Lung (tissue), 12 donors: ENCODE results near the gene LYSMD2. TPM values are rescaled to one million over a fixed set of nuclear protein-coding genes. Genes with fewer than 3 reads are reported as not detected.
A peak's percentile ranks its signal among the peaks of the same experiment; 100 is the strongest.

ENCODE experiments used
- ATAC-seq: fragments of 200-7000 bp; cut with Tn5 transposase; one replicate; pipeline ENCODE4 v1.9.1; 2020; ENCODE audit warnings: moderate number of reproducible peaks; ENCODE audit not compliant: insufficient read depth, low FRiP score
- DNase-seq, 3 donors: peaks; one replicate each; pipeline ENCODE4 v3.0.0-alpha.2; 2013 to 2017
- H3K27ac ChIP-seq, 2 donors: one replicate each; pipeline ENCODE4 v1.5.1; 2013; ENCODE audit warnings: mild to moderate bottlenecking in 2 of 2, moderate library complexity in 2 of 2, control low read depth in 1 of 2, inconsistent platforms in 1 of 2, low read depth in 1 of 2, low read length in 1 of 2
- H3K27me3 ChIP-seq, 3 donors: one replicate each; pipeline ENCODE4 v1.5.1; 2013; ENCODE audit warnings: low read length in 2 of 3; ENCODE audit not compliant: control insufficient read depth in 3 of 3, insufficient read depth in 3 of 3
- H3K36me3 ChIP-seq, 4 donors: one replicate each; pipeline ENCODE4 v1.5.1; 2013; ENCODE audit warnings: low read length in 4 of 4, mild to moderate bottlenecking in 1 of 4, moderate library complexity in 1 of 4; ENCODE audit not compliant: control insufficient read depth in 4 of 4, insufficient read depth in 4 of 4
- H3K4me1 ChIP-seq, 5 donors: one replicate each; pipeline ENCODE4 v1.5.1; 2013; ENCODE audit warnings: low read length in 5 of 5, mild to moderate bottlenecking in 2 of 5, moderate library complexity in 1 of 5; ENCODE audit not compliant: control insufficient read depth in 5 of 5, insufficient read depth in 5 of 5
- H3K4me3 ChIP-seq: one replicate; pipeline ENCODE4 v1.5.1; 2013; ENCODE audit warnings: mild to moderate bottlenecking, control low read depth, moderate library complexity
- H3K9ac ChIP-seq, 2 donors: one replicate each; pipeline ENCODE4 v1.5.1; 2013; ENCODE audit warnings: low read length in 2 of 2, control low read depth in 1 of 2; ENCODE audit not compliant: insufficient read depth in 1 of 2
- H3K9me3 ChIP-seq, 4 donors: one replicate each; pipeline ENCODE4 v1.5.1; 2013; ENCODE audit warnings: low read length in 3 of 4, mild to moderate bottlenecking in 1 of 4, moderate library complexity in 1 of 4; ENCODE audit not compliant: control insufficient read depth in 4 of 4, insufficient read depth in 3 of 4
- WGBS, 2 donors: extraction: QIAGEN DNeasy Blood & Tissue Kit; methylation state at CpG; one replicate each; pipeline ENCODE4 v1.1.7; 2013; 5-methylcytosine and 5-hydroxymethylcytosine counted together
- polyA plus RNA-seq, 2 donors: library from polyadenylated mRNA; stranded (reverse); fragments of 200-250 nt; gene quantifications; one replicate each; pipeline ENCODE4 v1.2.1, GENCODE V29; 2013
- total RNA-seq, 2 donors: library from RNA; depleted of rRNA in 1 of 2; stranded (reverse); fragments of >200 nt in 1 of 2; gene quantifications; one replicate each; pipeline ENCODE4 v1.2.1, GENCODE V29; 2014 to 2021
- TF ChIP-seq, protein P1 (sequence below): IDR thresholded peaks from 2 replicates; pipeline ENCODE4 v1.5.1; 2012; ENCODE audit warnings: mild to moderate bottlenecking; ENCODE audit errors: control extremely low read depth, extremely low read depth
- donor health status: control.
- donor health status: control.
- donor health status: Bipolar disorder and iron deficiency.
- donor health status: healthy.
- donor health status: DM: yes; HTN: yes; CAD: no.

LYSMD2 gene
- total and polyA plus RNA-seq, 4 donors, result 8.1 to 17.4 (median 13.6) TPM

DNA sequence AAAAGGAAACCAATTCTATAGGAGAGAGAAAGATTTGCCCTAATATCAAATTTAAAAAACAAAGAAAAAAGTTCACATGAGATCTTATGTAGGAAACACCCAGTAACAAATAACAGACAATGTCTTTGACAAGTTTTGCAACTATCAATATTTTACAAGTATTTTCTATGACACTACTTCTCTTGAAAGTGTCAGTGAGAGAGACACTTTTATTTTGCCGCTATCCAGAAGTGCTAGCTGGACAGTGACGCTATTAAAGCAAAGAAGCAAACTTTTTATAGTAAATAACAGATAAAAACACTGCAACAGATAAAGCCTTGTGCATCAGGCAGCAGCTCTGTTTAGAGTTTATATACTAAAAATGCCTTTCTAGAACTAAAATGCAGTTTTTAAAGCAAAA, 13.3 kb downstream of the LYSMD2 start:
- Histone ChIP-seq H3K27me3 (no peaks in the 10 kb centered on the region), H3K36me3 (peaks cover 0 to 4% (median 0%) of the 10 kb centered on the region in 4 donors), H3K9me3 (no peaks in the 10 kb centered on the region), H3K9ac (no peak overlapping the region), H3K27ac (no peak overlapping the region), H3K4me3 (no peak overlapping the region), H3K4me1 (peaks cover 0 to 11% (median 0%) of the 10 kb centered on the region in 5 donors)
- ATAC-seq, result no peak
- no peak for DNase-seq
- TF ChIP-seq, protein P1, sequence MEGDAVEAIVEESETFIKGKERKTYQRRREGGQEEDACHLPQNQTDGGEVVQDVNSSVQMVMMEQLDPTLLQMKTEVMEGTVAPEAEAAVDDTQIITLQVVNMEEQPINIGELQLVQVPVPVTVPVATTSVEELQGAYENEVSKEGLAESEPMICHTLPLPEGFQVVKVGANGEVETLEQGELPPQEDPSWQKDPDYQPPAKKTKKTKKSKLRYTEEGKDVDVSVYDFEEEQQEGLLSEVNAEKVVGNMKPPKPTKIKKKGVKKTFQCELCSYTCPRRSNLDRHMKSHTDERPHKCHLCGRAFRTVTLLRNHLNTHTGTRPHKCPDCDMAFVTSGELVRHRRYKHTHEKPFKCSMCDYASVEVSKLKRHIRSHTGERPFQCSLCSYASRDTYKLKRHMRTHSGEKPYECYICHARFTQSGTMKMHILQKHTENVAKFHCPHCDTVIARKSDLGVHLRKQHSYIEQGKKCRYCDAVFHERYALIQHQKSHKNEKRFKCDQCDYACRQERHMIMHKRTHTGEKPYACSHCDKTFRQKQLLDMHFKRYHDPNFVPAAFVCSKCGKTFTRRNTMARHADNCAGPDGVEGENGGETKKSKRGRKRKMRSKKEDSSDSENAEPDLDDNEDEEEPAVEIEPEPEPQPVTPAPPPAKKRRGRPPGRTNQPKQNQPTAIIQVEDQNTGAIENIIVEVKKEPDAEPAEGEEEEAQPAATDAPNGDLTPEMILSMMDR, result no peak
- WGBS, 2 donors, result 83 to 93% methylated on average over 2 of the region's 2 CpGs

DNA sequence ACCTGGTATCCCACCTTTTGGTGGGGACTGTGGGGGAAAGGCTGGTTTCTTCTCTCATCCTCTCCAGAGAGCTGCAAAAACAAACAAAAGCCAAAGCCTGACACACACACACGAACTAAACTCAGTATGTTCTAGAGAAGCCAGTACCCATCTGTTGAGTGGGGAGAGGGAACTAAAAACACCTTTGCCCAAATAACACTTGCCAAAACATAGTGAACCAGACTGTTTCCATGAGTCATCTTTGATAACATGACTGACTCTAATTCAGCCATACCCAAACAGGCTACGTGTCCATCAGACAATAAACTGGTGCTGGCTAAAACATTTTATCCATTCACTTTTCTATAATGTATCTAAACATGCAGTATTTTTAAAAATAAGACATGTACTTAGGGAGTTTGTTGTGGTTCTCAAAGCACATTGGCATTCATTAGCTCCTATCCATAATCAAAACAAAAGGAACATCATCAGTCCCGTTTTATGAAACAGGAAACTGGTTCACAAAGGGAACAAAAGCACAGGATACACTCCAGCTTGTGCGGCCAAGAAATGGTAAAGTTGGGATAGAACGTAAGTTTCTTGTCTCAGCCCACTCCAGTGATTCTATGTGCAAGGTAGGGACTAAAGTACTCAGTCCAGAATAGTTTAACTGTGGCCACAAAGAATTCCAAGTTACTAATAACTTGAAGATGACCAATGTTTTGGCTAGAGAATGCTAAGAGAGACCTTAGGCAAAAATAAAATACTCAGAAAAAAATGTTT, 16.1 kb downstream of the LYSMD2 start:
- Histone ChIP-seq H3K9ac (no peak overlapping the region), H3K27ac (no peak overlapping the region), H3K27me3 (no peaks in the 10 kb centered on the region), H3K4me1 (peaks cover 0 to 3% (median 0%) of the 10 kb centered on the region in 5 donors), H3K4me3 (no peak overlapping the region), H3K9me3 (no peaks in the 10 kb centered on the region), H3K36me3 (peaks cover 0 to 4% (median 0%) of the 10 kb centered on the region in 4 donors)
- DNase-seq (no peak), ATAC-seq (no peak)
- TF ChIP-seq, protein P1, result no peak
- WGBS, 2 donors, result 65 to 77% methylated on average over 5 of the region's 5 CpGs

DNA sequence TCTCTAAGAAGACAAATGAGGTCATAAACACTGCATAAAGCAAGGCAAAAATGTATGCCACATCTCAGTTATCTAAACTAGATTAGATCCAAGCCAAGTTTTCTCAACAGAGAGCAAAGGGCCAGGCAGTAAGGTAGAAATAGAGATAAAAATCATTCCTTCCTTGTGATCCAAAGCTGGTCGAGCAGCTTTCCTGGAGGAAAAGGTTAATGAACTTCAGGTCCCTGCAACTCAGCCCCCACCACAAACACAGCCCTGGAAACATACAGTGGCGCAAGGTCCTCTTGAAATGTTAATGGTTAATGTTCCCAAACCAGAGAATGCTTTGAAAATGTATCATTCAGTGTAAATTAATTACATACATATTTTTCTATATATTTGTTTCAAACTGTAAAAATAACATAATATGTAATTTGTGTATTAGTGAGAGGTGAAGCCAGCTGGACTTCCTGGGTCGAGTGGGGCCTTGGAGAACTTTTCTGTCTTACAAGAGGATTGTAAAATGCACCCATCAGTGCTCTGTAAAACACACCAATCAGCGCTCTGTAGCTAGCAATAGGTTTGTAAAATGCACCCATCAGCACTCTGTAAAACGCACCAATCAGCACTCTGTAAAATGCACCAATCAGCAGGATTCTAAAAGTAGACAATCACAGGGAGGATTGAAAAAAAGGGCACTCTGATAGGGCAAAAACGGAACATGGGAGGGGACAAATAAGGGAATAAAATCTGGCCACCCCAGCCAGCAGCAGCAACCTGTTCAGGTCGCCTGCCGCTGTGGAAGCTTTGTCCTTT, 17.1 kb downstream of the LYSMD2 start:
- no peak for ATAC-seq
- 74 to 87% methylated on average over 8 of the region's 8 CpGs for WGBS, 2 donors
- TF ChIP-seq, protein P1, result no peak
- peak in 1 of 3 donors; percentile 52 for DNase-seq
- Histone ChIP-seq H3K36me3 (peaks cover 0 to 4% (median 0%) of the 10 kb centered on the region in 4 donors), H3K27me3 (no peaks in the 10 kb centered on the region), H3K9ac (no peak overlapping the region), H3K9me3 (no peaks in the 10 kb centered on the region), H3K4me3 (no peak overlapping the region), H3K4me1 (no peaks in the 10 kb centered on the region), H3K27ac (no peak overlapping the region)
